ENCODE results near the gene NADK.

DNA sequence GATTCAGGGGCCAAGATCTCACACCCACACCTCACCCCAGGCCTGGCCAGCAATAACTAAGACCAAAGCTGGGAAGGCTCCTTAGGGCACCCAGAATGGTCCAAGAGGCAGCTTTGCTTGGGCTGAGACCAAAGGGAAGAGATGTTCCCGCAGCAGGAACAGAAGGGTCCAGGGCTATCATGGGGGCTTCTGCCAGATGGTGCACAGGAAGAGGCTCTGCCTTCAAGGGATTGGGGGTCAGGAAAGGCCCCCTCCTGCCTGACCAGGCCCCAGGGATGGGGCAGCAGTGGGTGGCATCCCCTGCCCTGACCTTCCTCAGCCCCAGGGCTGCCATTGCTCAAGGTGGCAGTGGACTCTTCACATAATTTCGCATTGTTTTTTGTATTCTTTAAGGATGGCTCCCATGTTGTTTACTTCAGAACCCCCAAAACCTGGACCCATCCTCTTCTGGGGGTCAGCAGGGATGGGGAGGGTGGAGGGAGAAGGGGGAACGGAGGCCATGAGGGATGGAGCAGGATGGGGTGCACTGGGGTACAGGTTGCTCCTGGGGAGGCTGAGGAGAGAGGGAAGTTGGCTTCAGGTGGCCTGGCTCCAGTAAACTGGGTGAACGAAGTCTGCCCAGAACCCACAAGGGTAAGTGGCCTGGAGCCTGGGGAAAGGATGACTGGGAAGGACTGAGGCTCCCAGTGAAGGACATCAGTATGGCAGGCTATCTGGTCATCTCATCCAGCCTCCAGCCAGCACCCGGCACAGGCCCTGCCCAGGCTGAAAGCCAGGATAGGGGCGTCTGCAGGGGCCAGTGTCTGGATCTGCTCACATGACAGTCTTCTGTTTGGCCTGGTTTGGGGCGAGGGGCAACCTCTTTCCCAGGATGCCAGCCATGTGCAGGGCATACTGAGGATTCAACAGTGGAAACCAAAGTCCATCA, 2.6 kb upstream of the NADK start:
- TF ChIP-seq CTCF (IDR thresholded peaks at IDR 0.05) (no peak), POLR2AphosphoS5 (IDR thresholded peaks at IDR 0.05) (no peak), POLR2A (IDR thresholded peaks at IDR 0.05) (no peak)
